Ureter (tissue), 1 donor: ENCODE data around the gene NF1. TPM values are rescaled to one million over a fixed set of nuclear protein-coding genes. Genes with fewer than 3 reads are reported as not detected.
"Not testable (repeated sequence)": the region's sequence is repeated elsewhere in the genome, so short reads cannot be mapped to it uniquely, and the experiment has no call there.

Source experiments
- DNase-seq: peaks from one replicate; pipeline ENCODE4 v3.0.0-alpha.2; 2020; ENCODE audit warnings: low spot score
- total RNA-seq: library from RNA; stranded (reverse); gene quantifications from one replicate; pipeline ENCODE4 v1.2.4, GENCODE V29; 2023
- donor health status: DM: yes; HTN: yes; CAD: no.

Gene NF1
- total RNA-seq, 1 donor from 2014 or later, result 112 TPM

DNA sequence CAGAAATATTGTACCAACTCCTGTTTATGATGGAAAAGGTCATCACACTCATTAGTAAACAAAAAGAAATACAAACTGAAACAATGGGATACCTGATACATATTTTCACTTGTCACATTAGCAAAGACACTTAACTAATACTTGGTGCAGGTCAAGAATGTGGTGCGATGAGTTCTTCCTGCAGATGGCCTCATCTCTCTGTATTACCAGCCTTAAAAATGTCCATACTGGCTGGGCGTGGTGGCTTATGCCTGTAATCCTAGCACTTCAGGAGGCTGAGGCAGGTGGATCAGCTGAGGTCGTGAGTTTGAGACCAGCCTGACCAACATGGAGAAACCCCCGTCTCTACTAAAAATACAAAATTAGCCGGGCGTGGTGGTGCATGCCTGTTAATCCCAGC is 288.7 kb downstream of the NF1 start:
- DNase-seq, result not testable (repeated sequence)

DNA sequence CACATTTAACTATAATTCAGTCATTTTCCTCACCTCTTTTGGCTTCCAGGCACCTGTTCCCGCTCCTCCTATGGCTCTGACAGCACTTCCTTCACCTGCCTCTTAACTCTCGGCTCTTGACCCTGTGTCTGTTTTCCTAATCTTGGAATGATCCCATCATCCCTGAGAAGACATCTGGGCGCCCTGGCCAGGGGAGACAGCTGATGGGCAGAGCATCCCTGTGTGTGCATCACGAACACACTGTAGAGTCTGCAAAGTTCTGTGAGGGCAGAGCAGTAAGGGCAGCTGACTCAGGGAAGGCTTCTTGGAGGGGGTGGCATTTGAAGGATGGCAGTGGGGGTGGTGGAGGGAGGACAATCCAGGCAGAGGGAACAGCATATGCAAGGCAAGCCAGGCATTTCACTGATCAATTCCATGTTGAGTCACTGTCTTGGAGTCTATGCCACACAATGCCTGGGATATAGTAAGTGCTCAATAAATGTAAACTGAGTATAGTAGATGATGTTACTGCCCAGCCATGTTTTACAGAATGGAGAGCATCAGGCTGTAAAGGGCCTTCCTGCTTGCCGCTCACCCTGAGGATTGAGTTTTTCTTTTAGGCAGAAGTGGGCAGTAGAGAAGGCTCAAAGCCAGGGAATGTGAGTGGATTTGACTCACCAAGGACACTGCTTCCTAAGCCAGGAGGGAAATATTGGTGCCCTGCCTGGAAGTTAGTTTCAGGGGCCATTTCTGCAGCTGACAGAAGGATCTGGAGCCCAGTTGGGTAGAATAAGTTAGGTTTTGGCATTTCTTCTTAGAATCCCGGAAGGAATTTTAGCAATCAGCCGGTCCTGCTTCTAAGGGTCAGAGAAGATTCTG is 290.9 kb downstream of the NF1 start:
- no peak for DNase-seq

DNA sequence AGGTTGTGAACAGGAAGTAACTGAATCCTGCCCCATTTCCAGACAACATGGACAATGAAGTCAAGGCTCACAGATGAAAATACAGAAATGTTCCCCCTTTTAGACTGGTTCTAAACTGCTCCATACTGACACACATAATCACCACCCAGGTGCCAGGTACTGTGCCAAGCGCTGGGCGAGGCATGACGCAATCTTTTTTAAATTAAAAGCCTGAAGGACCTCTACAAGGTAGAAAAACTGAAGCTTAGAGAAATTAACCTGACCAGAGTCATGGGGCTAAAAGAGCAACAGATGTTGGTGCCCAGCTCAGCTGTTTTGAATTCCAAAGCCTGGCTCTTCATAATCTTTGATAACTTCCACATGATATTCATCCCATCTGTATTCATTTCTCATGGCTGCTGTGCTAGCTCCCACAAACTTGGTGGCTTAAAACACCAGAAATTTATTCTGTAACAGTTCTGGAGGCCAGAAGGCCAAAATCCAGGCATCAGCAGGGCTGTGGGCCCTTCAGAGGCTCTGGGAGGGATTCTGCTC is 291.8 kb downstream of the NF1 start:
- peak; percentile 1 for DNase-seq

GRCh38 chr17:31387438-31387837 is 292.7 kb downstream of the NF1 start:
- DNase-seq, result peak; percentile 29

DNA sequence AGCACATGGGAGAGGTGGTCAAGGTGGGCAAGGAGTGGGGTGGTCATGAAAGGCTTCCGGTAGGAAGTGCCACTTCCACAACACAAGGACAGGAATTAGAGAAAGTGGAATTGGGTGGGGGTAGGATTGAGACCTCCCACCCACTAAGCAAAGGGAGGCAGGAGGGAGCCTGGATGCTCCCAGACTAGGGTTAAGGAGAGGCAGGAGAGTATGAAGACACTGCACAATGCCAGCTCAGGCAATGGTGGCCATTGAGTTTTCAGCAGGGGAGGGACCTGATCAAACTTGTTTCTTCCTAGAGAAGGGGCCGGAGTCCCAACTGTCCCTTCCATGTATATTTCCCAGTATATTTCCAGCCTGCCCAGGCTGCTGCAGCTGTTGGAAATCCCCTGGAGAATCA is 293.6 kb downstream of the NF1 start:
- DNase-seq, result no peak

DNA sequence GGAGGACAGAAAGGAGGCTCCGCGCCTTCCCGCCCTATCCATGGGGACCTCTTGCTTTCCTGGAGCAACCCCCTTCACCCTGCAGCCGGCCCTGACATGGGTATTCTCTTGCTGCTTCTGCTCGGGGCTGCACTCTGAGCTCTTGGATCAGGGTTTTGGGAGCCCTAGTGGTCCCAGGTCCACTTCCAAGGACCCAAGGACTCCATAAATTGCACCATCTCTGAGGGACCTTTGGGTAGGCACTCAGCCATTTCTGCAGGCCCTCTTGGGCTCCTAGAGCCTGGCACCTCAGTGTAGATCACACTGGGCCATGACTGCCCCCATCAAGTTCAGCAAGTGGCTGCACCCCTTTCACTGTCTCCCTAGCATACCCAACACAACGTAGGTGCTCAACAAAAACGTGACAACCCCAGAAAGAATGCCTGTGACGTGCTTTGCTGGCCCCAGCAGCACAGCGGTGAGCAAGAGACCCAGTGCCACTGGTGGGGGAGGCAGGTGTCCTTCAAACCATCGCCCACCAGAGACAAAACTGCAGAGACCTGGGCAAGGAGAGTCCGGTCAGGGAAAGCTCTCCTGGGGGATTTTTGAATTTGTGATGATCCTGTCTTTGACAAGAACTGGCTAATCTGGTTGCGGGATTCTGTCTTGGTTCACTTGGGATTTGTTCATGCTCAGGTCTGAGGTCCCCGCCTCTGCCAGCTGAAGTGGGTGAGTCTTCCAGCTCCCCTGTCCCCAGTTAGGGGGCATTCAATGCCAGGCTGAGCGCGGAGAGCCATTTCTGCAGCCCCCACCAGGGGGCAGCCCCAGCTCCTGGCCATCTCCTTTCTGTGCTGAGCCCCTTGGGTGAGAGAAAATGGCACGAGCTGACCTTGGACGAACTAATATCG is 294.2 kb downstream of the NF1 start:
- DNase-seq, result peak; percentile 41

DNA sequence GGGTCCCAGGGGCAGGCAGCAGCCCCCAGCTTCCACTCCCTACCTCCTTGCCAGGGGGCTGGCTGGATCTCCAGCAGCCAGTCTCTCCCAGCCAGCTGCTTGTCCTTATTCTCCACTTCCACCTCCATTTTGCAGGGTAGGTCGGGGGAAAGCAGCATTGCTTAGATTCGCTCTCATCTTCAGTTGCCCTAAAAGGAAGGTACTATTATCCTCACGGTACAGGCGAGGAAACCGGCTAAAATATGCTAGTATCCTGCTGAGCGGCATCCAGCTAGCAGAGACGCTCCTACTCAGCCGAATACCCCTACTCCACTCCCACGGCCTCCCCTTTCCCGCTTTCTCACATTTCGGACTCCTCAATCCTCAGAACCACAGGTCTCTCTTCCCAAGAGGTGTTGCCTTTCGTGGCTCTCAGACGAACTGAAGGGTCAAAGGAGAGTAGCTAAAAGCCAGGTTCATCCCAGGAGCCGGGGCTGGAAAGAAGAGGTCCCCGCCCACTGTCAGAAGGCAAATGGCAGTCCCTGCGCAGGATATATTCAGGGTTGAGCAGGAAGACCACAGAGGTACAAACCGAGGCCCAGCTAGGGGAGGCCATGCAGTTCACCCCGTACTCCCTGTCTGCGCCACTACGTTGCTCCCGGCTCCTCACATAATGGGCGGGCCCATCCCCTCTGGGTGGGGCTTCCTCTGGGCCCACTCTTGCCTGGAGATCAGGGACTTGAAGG is 295.0 kb downstream of the NF1 start:
- DNase-seq, result peak; percentile 29

DNA sequence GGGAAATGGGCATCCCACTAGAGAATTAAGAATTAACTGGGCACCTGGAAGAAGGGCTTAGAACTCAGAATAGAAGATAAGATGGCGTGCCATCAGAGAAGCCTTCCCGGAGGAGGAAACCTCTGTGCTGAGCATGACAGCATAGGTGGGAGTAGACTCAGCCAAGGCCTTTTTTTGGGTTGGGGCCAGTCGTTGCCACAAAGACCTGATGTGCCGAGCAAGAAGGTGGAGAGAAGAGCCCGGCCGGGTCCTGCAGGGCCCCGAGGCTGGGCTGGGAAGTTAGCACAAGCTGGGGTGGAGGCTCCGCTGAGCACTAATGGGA is 295.6 kb downstream of the NF1 start:
- DNase-seq, result peak; percentile 37

DNA sequence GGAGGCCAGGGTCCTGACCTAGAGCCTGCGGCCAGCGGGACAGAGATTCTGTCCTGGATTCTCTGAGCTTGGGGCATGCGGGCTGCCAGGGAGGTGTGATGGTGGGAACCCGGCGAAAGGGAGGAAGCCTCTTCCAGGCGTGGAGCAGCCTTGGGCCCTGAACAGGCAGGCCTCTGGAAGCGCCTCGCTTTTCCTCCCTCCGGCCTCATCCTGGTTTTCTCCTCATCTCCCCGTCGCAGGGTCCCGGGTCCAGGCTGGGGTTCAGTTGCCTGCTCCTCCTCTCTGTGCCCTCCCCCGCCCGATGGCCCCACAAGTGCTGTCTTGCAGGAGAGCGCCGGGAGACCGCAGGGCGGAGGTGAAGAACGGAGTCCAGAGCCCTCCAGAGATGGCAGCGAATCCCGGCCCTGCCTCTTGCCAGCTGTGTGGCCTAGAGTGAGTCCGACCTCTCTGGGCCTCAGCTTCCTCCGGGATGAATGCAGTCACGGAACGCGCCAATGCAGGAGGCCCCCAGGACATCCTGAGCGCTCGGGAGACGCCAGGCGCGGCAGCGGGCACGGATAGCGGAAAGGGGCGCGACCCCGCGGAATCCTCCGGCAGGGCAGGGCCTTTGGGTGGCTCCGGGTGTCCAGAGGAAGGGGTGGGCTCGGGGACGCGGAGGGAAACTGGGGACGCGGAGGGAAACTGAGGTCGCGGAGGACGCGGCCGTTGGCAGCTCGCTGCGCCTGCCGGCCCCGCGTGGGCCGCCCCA is 296.1 kb downstream of the NF1 start:
- peak; percentile 41 for DNase-seq

- DNase-seq, result no peak
Observed at GRCh38 chr17:31391496-31391949, 296.7 kb downstream of the NF1 start, which contains the start of gene RAB11FIP4. TSS of gene RAB11FIP4 (plus strand) at chr17:31391675. CDS start at chr17:31391853, 178 bp downstream.

GRCh38 chr17:31392002-31392855 is 297.5 kb downstream of the NF1 start:
- DNase-seq, result peak; percentile 37

DNA sequence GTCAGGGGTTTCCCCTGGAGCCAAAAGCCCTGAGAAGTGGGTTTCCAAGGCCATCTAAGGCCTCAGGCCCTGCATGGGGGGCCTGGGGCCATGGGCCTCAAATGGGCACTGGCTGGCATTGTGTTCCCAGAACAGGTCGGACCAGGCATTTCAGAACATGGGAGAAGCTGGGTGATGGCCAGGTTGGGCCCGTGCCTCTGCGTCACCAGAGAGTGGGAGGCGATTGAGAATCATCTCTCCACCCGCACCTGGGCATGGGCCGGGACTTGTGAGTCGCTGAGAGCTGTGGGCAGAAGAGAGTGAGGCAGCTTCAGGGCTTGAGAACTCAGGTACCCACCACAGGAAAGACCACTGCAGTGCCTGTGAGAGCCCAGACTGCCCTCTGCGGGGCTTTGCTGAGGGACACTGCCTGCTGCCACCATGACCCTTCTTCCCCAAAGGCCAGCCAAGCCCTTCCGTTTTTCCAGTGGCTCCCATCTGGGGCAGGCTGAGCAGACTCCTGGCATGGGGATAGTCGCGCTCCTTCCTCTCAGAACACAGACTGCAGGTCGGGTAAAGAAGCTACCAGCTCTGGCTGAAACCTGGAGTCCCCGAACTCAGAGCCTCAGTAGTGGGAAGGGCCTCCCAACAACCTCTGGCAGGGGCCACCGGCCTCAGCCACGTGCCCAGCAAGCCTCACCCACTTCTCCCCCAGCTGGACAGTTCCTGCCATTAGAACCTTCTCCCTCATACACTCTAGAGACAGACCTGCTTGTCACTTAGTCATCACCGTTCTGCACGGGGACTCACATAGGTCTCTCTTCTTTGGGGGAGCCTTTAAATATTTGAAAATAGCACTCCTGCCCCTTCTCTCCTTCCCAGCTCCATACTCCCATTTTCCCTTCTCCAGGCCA is 298.3 kb downstream of the NF1 start:
- peak; percentile 43 for DNase-seq

GRCh38 chr17:31393749-31394146 is 299.0 kb downstream of the NF1 start:
- DNase-seq, result peak; percentile 27

DNA sequence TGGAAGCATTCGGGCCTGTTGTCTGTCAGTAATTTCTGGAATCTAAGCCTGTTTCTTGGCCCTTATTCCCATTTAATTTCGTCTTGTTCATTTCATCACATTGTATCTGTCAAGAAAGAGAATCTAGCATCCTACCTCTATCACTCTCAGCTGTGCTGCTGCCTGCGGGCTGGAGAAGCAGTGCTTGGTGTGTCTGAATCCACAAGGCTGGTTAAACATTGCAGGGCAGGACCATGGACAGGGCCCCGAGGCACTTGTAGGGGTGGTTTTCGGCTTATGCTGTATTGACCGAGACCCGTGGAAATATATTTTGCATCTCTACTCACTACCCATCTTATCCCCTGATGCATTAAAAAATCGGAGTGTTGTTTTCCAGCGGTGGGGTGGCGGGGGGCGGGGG is 299.8 kb downstream of the NF1 start:
- peak; percentile 58 for DNase-seq

DNA sequence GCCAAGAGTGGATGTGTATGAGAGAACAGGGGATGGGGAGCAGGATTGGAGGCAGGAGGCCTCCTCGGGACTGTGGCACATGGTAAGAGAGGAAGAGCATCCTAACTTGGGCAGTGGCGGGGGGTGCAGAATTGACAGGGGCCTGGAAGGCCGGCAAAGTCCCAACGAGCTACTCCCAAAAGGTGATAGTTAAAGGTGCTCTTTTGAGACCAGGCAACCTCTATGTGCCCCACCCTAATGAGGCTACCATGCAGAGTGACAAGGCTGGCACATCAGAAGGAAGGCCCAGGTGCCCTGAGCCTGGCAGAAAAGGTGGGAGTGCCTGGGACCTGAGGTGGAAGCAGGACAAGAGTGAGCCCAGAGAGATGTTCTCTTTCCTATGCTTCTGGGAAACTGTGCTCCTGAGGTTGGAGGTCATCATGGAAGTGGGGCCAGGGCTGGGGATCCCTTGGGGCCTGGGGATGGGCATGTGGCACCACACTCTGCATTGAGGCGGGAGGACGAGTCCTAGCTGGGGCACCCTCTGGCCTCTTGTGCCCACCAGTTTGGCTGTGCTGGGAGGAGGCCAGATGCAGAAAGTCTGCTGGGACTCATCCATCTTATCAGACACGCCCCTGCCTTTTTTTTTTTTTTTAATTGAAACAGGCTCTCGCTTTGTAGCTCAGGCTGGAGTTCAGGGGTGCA is 302.6 kb downstream of the NF1 start:
- peak; percentile 27 for DNase-seq

DNA sequence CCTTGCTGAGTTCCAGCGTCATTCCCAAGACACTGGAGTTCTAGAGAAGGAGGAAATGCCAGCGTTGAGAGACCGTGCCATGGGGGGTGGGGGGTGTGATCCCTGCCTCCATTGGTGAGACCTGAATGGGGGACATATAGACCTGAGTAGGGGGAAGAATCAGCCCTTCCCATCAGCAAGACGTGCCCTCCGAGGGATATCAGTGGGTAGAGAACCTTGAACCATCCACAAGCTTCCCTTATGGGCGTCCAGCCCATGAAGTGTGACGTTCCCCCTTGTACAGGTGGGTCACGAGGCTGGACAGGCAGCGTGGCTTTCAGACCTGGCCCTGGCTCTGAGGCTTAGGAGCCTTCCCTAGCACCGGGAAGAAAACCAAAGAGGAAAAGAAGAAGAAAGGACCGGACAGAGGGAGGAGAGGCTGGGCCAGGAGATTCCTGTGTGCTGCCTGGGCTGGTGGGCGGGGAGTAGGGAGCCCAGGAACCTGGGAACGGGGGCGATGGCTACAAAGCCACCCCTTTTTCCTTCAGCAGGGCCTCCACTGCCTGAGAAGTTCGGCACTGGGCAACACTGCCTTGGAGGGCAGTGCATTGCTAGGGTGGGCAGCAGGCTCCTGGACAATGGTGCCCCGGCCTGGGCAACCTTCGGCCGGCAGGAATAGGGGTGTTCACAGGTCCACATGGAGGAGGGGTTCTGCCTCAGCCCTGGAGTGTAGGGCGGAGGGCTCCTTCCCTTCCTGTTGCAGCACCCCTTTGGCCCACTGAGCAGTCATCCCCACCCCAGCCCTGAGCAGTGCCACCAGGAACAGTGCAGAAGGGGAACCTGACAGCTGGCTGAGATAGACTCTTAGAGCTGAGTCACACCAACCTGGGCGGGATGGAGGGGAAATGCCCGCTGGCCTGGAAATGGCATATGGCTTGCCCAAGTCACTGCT is 303.9 kb downstream of the NF1 start:
- DNase-seq, result peak; percentile 25

DNA sequence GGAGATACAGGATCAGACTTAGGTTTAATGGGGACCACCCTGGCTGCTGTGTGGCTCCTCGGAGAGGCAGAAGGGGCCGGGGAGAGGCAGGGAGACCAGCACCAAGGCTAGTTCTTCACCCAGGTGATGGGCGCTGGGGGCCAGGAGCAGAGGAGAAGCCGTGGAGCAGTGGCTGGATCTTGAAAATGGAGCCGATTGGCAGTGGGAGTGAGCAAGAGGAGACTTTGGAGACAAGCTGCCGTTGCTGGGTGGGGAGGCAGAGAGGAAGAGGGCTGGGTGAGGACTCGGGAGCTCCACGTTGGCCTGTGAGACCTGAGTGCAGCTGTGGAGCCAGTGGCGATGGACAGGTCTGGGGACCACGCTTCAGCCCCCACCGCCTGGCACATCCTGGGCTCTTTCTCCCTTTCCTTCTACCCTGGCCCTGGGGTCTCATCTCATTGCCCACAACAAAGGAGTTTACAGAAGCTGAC is 305.7 kb downstream of the NF1 start:
- no peak for DNase-seq
